ENCODE results near the gene NSMCE1.

GRCh38 chr16:27317320-27317719 is 48.7 kb upstream of the NSMCE1 start:
- TF ChIP-seq, protein P1, sequence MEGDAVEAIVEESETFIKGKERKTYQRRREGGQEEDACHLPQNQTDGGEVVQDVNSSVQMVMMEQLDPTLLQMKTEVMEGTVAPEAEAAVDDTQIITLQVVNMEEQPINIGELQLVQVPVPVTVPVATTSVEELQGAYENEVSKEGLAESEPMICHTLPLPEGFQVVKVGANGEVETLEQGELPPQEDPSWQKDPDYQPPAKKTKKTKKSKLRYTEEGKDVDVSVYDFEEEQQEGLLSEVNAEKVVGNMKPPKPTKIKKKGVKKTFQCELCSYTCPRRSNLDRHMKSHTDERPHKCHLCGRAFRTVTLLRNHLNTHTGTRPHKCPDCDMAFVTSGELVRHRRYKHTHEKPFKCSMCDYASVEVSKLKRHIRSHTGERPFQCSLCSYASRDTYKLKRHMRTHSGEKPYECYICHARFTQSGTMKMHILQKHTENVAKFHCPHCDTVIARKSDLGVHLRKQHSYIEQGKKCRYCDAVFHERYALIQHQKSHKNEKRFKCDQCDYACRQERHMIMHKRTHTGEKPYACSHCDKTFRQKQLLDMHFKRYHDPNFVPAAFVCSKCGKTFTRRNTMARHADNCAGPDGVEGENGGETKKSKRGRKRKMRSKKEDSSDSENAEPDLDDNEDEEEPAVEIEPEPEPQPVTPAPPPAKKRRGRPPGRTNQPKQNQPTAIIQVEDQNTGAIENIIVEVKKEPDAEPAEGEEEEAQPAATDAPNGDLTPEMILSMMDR (IDR thresholded peaks at IDR 0.05; ENCODE audit: borderline replicate concordance, extremely low read depth, low read length, poor library complexity, severe bottlenecking) = no peak
- no peak for TF ChIP-seq EZH2 (IDR thresholded peaks at IDR 0.05; ENCODE audit: borderline replicate concordance, low read depth, low read length, severe bottlenecking)
